Kasumi-1 (cell line): Measurements from ENCODE around the gene BSPRY.
"Not testable (repeated sequence)": the region's sequence is repeated elsewhere in the genome, so short reads cannot be mapped to it uniquely, and the experiment has no call there.

Experiments used
- DNase-seq, 2 experiments: peaks; one replicate each; lab custom pipeline; 2025; lab: John Stamatoyannopoulos, UW

The BSPRY gene

GRCh38 chr9:113370806-113371325 lies 21.5 kb downstream of the BSPRY start:
- no peak for DNase-seq

- DNase-seq = no peak
Measured at GRCh38 chr9:113372059-113372458, 22.7 kb downstream of the BSPRY start.

- DNase-seq = no peak
Measured at GRCh38 chr9:113373256-113373655, 23.9 kb downstream of the BSPRY start.

- no peak for DNase-seq
Measured at GRCh38 chr9:113373676-113374392, 24.5 kb downstream of the BSPRY start.

GRCh38 chr9:113375057-113376023 lies 26.0 kb downstream of the BSPRY start:
- no peak for DNase-seq

GRCh38 chr9:113376634-113377567 lies 27.6 kb downstream of the BSPRY start, which contains the start of gene HDHD3:
Gene HDHD3 (minus strand): TSS chr9:113376986. CDS start chr9:113374354, 2,632 bp downstream.
- DNase-seq = peak; percentile 71 to 74

GRCh38 chr9:113379094-113379828 lies 29.9 kb downstream of the BSPRY start:
- DNase-seq = not testable (repeated sequence)

GRCh38 chr9:113379829-113380210 lies 30.5 kb downstream of the BSPRY start:
- DNase-seq = not testable (repeated sequence)

GRCh38 chr9:113380869-113381378 lies 31.6 kb downstream of the BSPRY start:
- no peak for DNase-seq

GRCh38 chr9:113381441-113381840 lies 32.1 kb downstream of the BSPRY start:
- DNase-seq = not testable (repeated sequence)

GRCh38 chr9:113381909-113382411 lies 32.6 kb downstream of the BSPRY start:
- DNase-seq = no peak

- DNase-seq = no peak
Measured at GRCh38 chr9:113386571-113387393, 37.4 kb downstream of the BSPRY start.

GRCh38 chr9:113387560-113388230 lies 38.4 kb downstream of the BSPRY start:
- DNase-seq = no peak

- no peak for DNase-seq
Measured at GRCh38 chr9:113388833-113389232, 39.5 kb downstream of the BSPRY start.

GRCh38 chr9:113389451-113389850 lies 40.1 kb downstream of the BSPRY start:
- no peak for DNase-seq

- no peak for DNase-seq
Measured at GRCh38 chr9:113390192-113390960, 41.0 kb downstream of the BSPRY start.

GRCh38 chr9:113391917-113392316 lies 42.6 kb downstream of the BSPRY start:
- DNase-seq = no peak

- no peak for DNase-seq
Measured at GRCh38 chr9:113393281-113393680, 43.9 kb downstream of the BSPRY start.
